Superior temporal gyrus (tissue), 1 donor: ENCODE data around the gene SLC25A38.

Experiments
- DNase-seq: peaks from one replicate; pipeline ENCODE4 v3.0.0-alpha.2; 2016; ENCODE audit errors: extremely low spot score

SLC25A38 gene

GRCh38 chr3:39376959-39377634 is 6.1 kb upstream of the SLC25A38 start:
- DNase-seq = no peak

- DNase-seq = peak; percentile 12
Measured at GRCh38 chr3:39378088-39378487, 5.1 kb upstream of the SLC25A38 start.

GRCh38 chr3:39378957-39379777 is 4.0 kb upstream of the SLC25A38 start:
- no peak for DNase-seq

GRCh38 chr3:39379778-39380155 is 3.4 kb upstream of the SLC25A38 start:
- no peak for DNase-seq

- DNase-seq = no peak
Measured at GRCh38 chr3:39381432-39381831, 1.7 kb upstream of the SLC25A38 start.

- DNase-seq = peak; percentile 96
Measured at GRCh38 chr3:39383881-39384664, 903 bp downstream of the SLC25A38 start.

- DNase-seq = no peak
Measured at GRCh38 chr3:39384665-39385000, 1.5 kb downstream of the SLC25A38 start.

GRCh38 chr3:39385456-39386090 is 2.4 kb downstream of the SLC25A38 start:
- DNase-seq = no peak

GRCh38 chr3:39386318-39386717 is 3.1 kb downstream of the SLC25A38 start:
- no peak for DNase-seq

- no peak for DNase-seq
Measured at GRCh38 chr3:39387411-39387975, 4.3 kb downstream of the SLC25A38 start.

- DNase-seq = no peak
Measured at GRCh38 chr3:39388153-39388552, 5.0 kb downstream of the SLC25A38 start.

GRCh38 chr3:39388741-39389248 is 5.6 kb downstream of the SLC25A38 start:
- no peak for DNase-seq

GRCh38 chr3:39390181-39390580 is 7.0 kb downstream of the SLC25A38 start:
- DNase-seq = no peak

GRCh38 chr3:39396690-39397089 is 13.5 kb downstream of the SLC25A38 start:
- no peak for DNase-seq

- no peak for DNase-seq
Measured at GRCh38 chr3:39398700-39399099, 15.5 kb downstream of the SLC25A38 start.

GRCh38 chr3:39401983-39402382 is 18.8 kb downstream of the SLC25A38 start:
- DNase-seq = no peak

- DNase-seq = no peak
Measured at GRCh38 chr3:39404943-39405686, 21.9 kb downstream of the SLC25A38 start.

- no peak for DNase-seq
Measured at GRCh38 chr3:39405687-39406367, 22.7 kb downstream of the SLC25A38 start.

- peak; percentile 99 for DNase-seq
Measured at GRCh38 chr3:39406368-39407258, 23.4 kb downstream of the SLC25A38 start, which contains the start of gene RPSA. RPSA (plus strand) TSS chr3:39406720; CDS start chr3:39407654, 934 bp downstream.
